ENCODE results near the gene MSL1. TPM values are rescaled to one million over a fixed set of nuclear protein-coding genes. Genes with fewer than 3 reads are reported as not detected.

The MSL1 gene
- total and polyA plus RNA-seq, 2 of the 13 experiments (the other 11 are each of a cell fraction or from before 2014, with no cell fraction given), result 63.8 to 88.5 TPM

DNA sequence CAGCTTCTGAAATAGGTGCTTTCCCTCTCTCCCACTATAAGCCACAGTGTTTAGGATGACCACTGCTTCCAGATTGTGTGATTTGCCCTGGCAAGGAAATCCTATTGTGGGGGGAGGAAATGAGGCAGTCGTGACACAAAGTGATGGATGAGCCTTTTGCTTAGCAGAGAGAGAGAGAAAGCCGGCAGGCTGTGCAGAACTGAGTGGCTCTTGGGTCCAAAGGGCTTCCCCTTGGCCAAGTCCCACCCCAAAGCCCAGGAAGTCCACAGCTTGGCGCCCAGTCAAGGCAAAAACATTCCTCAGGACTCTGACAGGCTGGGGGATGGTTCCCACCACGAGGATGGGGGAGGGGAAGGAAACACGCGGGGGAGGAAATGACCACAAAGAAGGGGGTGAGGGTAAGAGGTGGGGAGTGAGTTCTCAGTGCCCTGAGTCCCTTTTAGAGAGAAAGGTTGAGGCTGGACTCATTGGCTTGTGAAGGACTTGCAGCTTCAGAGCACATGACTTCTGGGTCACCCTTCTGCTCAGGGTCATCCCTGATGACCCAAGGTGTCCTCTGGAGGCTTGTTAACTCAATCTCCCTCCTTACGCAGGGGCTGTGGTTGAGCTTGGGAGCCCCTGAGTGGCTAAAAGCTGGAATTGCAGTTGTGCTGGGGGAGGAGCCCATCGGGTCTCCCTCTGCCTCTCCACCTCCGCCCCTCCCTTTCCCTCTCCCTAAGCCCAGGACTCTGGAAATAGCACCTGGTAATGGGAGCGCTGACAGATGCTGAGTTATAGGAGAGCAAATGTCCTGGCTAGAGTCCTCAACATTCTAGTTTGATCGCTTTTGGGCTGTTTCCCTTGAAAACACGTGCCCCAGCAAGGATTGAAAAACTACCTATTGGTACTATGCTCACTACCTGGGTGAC lies 10.3 kb upstream of the MSL1 start (continued):
- TF ChIP-seq, protein P1, sequence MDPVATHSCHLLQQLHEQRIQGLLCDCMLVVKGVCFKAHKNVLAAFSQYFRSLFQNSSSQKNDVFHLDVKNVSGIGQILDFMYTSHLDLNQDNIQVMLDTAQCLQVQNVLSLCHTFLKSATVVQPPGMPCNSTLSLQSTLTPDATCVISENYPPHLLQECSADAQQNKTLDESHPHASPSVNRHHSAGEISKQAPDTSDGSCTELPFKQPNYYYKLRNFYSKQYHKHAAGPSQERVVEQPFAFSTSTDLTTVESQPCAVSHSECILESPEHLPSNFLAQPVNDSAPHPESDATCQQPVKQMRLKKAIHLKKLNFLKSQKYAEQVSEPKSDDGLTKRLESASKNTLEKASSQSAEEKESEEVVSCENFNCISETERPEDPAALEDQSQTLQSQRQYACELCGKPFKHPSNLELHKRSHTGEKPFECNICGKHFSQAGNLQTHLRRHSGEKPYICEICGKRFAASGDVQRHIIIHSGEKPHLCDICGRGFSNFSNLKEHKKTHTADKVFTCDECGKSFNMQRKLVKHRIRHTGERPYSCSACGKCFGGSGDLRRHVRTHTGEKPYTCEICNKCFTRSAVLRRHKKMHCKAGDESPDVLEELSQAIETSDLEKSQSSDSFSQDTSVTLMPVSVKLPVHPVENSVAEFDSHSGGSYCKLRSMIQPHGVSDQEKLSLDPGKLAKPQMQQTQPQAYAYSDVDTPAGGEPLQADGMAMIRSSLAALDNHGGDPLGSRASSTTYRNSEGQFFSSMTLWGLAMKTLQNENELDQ (CRISPR knock-in tag; IDR thresholded peaks at IDR 0.05; ENCODE audit: borderline replicate concordance), result no peak
- TF ChIP-seq, protein P2, sequence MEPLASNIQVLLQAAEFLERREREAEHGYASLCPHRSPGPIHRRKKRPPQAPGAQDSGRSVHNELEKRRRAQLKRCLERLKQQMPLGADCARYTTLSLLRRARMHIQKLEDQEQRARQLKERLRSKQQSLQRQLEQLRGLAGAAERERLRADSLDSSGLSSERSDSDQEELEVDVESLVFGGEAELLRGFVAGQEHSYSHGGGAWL (CRISPR knock-in tag; IDR thresholded peaks at IDR 0.05), result peak; percentile 29; the same call in 1 of the 2 replicates
- TF ChIP-seq, protein P3, sequence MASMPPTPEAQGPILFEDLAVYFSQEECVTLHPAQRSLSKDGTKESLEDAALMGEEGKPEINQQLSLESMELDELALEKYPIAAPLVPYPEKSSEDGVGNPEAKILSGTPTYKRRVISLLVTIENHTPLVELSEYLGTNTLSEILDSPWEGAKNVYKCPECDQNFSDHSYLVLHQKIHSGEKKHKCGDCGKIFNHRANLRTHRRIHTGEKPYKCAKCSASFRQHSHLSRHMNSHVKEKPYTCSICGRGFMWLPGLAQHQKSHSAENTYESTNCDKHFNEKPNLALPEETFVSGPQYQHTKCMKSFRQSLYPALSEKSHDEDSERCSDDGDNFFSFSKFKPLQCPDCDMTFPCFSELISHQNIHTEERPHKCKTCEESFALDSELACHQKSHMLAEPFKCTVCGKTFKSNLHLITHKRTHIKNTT (CRISPR knock-in tag; IDR thresholded peaks at IDR 0.05), result no peak
- TF ChIP-seq FOXK1 (CRISPR knock-in tag; IDR thresholded peaks at IDR 0.05; ENCODE audit: borderline replicate concordance, low read depth) (peak; percentile 51), ZNF678 (CRISPR knock-in tag; IDR thresholded peaks at IDR 0.05) (no peak)
- TF ChIP-seq, protein P4, sequence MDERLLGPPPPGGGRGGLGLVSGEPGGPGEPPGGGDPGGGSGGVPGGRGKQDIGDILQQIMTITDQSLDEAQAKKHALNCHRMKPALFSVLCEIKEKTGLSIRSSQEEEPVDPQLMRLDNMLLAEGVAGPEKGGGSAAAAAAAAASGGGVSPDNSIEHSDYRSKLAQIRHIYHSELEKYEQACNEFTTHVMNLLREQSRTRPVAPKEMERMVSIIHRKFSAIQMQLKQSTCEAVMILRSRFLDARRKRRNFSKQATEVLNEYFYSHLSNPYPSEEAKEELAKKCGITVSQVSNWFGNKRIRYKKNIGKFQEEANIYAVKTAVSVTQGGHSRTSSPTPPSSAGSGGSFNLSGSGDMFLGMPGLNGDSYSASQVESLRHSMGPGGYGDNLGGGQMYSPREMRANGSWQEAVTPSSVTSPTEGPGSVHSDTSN (CRISPR knock-in tag; IDR thresholded peaks at IDR 0.05), result peak; percentile 80
